GM21576 (cell line): ENCODE measurements around the gene POLR2C.

Experiments used
- ATAC-seq: cut with Tn5 transposase; IDR thresholded peaks from one replicate; pipeline ENCODE4 v1.9.1; 2021; ENCODE audit warnings: mild to moderate bottlenecking, moderate library complexity; ENCODE audit not compliant: unreplicated experiment

The POLR2C gene

DNA sequence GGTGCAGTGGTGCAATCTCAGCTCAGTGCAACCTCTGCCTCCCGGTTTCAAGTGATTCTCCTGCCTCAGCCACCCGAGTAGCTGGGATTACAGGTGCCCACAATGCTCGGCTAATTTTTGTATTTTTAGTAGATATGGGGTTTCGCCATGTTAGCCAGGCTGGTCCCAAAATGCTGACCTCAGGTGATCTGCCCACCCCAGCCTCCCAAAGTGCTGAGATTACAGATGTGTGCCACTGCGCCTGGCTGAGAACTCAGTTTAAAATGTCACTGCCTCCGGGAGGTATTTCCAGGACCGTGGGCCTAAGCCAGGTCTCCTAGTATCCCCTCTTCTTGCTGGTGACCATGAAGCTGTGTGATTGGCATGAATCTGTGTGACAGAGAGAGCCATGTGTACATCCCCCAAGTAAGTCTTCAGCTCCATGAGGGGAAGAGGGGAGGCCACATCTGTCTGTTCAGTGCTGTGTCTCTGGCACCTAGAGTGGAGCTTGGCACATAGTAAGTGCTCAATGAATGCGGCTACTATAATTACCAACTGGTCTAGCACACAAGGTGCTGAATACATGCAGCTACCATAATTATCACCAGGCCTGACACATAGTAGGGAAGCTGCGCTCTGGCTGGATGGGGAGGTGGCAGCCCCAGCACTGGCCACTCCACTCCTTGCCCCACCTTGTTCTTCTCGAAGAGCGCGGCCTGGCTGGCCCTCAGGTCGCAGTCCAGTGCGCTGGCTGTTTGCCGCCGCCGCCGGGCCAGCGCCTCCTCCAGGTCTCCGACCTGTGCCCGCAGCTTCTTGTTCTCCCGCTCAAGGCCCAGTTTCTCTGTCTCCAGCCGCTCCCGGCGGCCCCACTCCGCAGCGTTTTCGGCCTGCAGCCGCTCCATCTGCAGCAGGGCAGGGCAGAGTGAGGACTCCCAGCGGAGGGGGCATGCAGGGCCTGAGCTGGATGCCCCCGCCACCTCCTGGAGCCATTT, 55.2 kb downstream of the POLR2C start:
- ATAC-seq, result no peak

DNA sequence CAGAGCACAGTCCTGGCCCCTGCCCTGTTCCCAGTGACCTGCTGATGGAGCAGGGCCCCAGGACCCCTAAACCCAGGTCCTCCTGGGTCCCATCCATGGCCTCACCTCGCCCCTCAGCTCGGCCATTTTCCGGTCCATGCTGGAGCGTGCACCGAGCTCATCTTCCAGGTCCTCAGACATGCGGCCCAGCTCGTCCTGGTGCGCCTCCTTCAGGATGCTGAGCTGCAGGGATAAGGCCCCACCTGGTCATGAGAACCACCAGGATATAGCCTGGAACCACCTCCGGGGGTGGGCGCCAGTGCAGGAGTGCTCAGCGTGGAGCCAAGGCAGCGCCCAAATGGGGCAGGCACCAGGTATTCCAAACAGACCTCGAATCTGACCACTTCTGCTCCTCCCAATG, 56.0 kb downstream of the POLR2C start:
- ATAC-seq, result no peak

DNA sequence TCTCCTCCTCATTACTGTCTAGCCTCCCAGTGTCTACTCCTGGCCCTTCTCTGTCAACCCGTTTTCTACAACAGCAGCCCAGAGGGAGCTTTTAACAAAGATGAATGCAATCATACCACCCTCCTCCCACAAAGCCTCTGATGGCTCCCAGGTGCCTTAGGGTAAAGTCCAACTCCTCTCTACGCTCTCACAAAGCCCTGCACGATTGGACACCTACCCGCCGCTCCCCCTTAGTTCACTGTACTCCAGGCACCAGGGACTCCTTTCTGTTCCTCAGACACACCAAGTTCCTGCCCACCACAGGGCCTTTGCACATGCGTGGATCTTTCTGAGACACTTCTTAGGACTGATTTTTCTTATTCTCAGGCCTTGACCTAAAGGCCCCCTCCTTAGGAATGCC, 56.4 kb downstream of the POLR2C start:
- ATAC-seq, result no peak

- peak; percentile 67 for ATAC-seq
Measured at GRCh38 chr16:57519796-57520360, 57.4 kb downstream of the POLR2C start.
